ENCODE results near the gene TBX2. TPM values are rescaled to one million over a fixed set of nuclear protein-coding genes. Genes with fewer than 3 reads are reported as not detected.

TBX2 gene
- total RNA-seq, 2 experiments from 2014 or later, result not detected

GRCh38 chr17:61385577-61386236 lies 13.9 kb upstream of the TBX2 start:
- ChIA-PET POLR2A (interaction anchor here (0.7 kb wide), 1 partner anchor 1106 kb away, joined by 4 read pairs; no protein-coding TSS in a partner anchor), CTCF (no interaction called here)
- H3K4me3 Mint-ChIP-seq, result no peak overlapping the region
- no peaks in the 10 kb centered on the region for H3K9me3 Mint-ChIP-seq
- no peaks in the 10 kb centered on the region for H3K36me3 Mint-ChIP-seq (ENCODE audit: low read depth)
- DNase-seq, result no peak
- peaks cover 1% of the 10 kb centered on the region for H3K4me1 Mint-ChIP-seq
- no peak overlapping the region for H3K27ac Mint-ChIP-seq
- no peaks in the 10 kb centered on the region for H3K27me3 Mint-ChIP-seq

- no peak overlapping the region for H3K27ac Mint-ChIP-seq
- POLR2A ChIA-PET, result no interaction called here
- DNase-seq, result no peak
- H3K4me3 Mint-ChIP-seq, result no peak overlapping the region
- peaks cover 1% of the 10 kb centered on the region for H3K4me1 Mint-ChIP-seq
- no peaks in the 10 kb centered on the region for H3K36me3 Mint-ChIP-seq (ENCODE audit: low read depth)
- H3K27me3 Mint-ChIP-seq, result no peaks in the 10 kb centered on the region
- no peaks in the 10 kb centered on the region for H3K9me3 Mint-ChIP-seq
- CTCF ChIA-PET, result interaction anchor here (0.7 kb wide), 1 partner anchor 415 kb away, joined by 4 read pairs; no protein-coding TSS in a partner anchor
These were observed 13.4 kb upstream of the TBX2 start for GRCh38 chr17:61386251-61386650.

GRCh38 chr17:61387011-61387410 lies 12.6 kb upstream of the TBX2 start:
- CTCF ChIA-PET, result interaction anchor here (0.7 kb wide), 1 partner anchor 415 kb away, joined by 4 read pairs; no protein-coding TSS in a partner anchor
- no peaks in the 10 kb centered on the region for H3K9me3 Mint-ChIP-seq
- no peaks in the 10 kb centered on the region for H3K27me3 Mint-ChIP-seq

GRCh38 chr17:61387511-61388305 lies 11.9 kb upstream of the TBX2 start:
- no peak overlapping the region for H3K4me3 Mint-ChIP-seq
- CTCF ChIA-PET, result no interaction called here
- H3K36me3 Mint-ChIP-seq (ENCODE audit: low read depth), result no peaks in the 10 kb centered on the region
- H3K9me3 Mint-ChIP-seq, result no peaks in the 10 kb centered on the region
- H3K27me3 Mint-ChIP-seq, result no peaks in the 10 kb centered on the region
- H3K27ac Mint-ChIP-seq, result no peak overlapping the region
- H3K4me1 Mint-ChIP-seq, result peaks cover 1% of the 10 kb centered on the region
- POLR2A ChIA-PET, result interaction anchor here (0.6 kb wide), 1 partner anchor 878 kb away, joined by 4 read pairs; no protein-coding TSS in a partner anchor
- DNase-seq, result no peak

More at GRCh38 chr17:61387011-61387410, 12.6 kb upstream of the TBX2 start:
- Mint-ChIP-seq H3K4me1 (peaks cover 1% of the 10 kb centered on the region), H3K27ac (no peak overlapping the region), H3K4me3 (no peak overlapping the region), H3K36me3 (ENCODE audit: low read depth) (no peaks in the 10 kb centered on the region)
- POLR2A ChIA-PET, result interaction anchor here (0.6 kb wide), 1 partner anchor 877 kb away, joined by 4 read pairs; no protein-coding TSS in a partner anchor
- no peak for DNase-seq

- ChIA-PET POLR2A (no interaction called here), CTCF (interaction anchor here (1.6 to 2.5 kb wide), 2 partner anchors 7 to 24 kb away, joined by 3 to 5 read pairs; no protein-coding TSS in a partner anchor)
- Mint-ChIP-seq H3K27ac (no peak overlapping the region), H3K9me3 (no peaks in the 10 kb centered on the region), H3K36me3 (ENCODE audit: low read depth) (no peaks in the 10 kb centered on the region), H3K4me1 (peaks cover 1% of the 10 kb centered on the region), H3K4me3 (no peak overlapping the region), H3K27me3 (peaks cover 3% of the 10 kb centered on the region)
- no peak for DNase-seq
These were observed 10.9 kb upstream of the TBX2 start for GRCh38 chr17:61388561-61389356.

GRCh38 chr17:61389670-61390478 lies 9.8 kb upstream of the TBX2 start:
- Mint-ChIP-seq H3K27me3 (peaks cover 8% of the 10 kb centered on the region), H3K4me3 (no peak overlapping the region), H3K4me1 (peaks cover 1% of the 10 kb centered on the region), H3K9me3 (no peaks in the 10 kb centered on the region), H3K27ac (no peak overlapping the region), H3K36me3 (ENCODE audit: low read depth) (no peaks in the 10 kb centered on the region)
- POLR2A ChIA-PET, result no interaction called here
- peak; percentile 36 for DNase-seq
- CTCF ChIA-PET, result interaction anchor here (1.6 to 2.5 kb wide), 2 partner anchors 9 to 23 kb away, joined by 3 to 5 read pairs; no protein-coding TSS in a partner anchor

- Mint-ChIP-seq H3K9me3 (no peaks in the 10 kb centered on the region), H3K36me3 (ENCODE audit: low read depth) (no peaks in the 10 kb centered on the region), H3K27me3 (peaks cover 14% of the 10 kb centered on the region), H3K4me3 (no peak overlapping the region), H3K27ac (no peak overlapping the region), H3K4me1 (peaks cover 1% of the 10 kb centered on the region)
- POLR2A ChIA-PET, result no interaction called here
- no peak for DNase-seq
- CTCF ChIA-PET, result interaction anchor here (2.5 kb wide), 1 partner anchor 22 kb away, joined by 5 read pairs; no protein-coding TSS in a partner anchor
These were observed 9.2 kb upstream of the TBX2 start for GRCh38 chr17:61390479-61390791.

GRCh38 chr17:61391595-61392291 lies 7.9 kb upstream of the TBX2 start:
- DNase-seq, result no peak
- H3K36me3 Mint-ChIP-seq (ENCODE audit: low read depth), result no peaks in the 10 kb centered on the region
- H3K9me3 Mint-ChIP-seq, result no peaks in the 10 kb centered on the region
- peaks cover 18% of the 10 kb centered on the region for H3K27me3 Mint-ChIP-seq
- no peak overlapping the region for H3K27ac Mint-ChIP-seq
- H3K4me3 Mint-ChIP-seq, result no peak overlapping the region
- ChIA-PET POLR2A (no interaction called here), CTCF (interaction anchor here (0.6 kb wide), 1 partner anchor 124 kb away, joined by 3 read pairs; no protein-coding TSS in a partner anchor)
- peaks cover 1% of the 10 kb centered on the region for H3K4me1 Mint-ChIP-seq

- Mint-ChIP-seq H3K36me3 (ENCODE audit: low read depth) (no peaks in the 10 kb centered on the region), H3K27me3 (peaks cover 21% of the 10 kb centered on the region), H3K9me3 (no peaks in the 10 kb centered on the region), H3K27ac (no peak overlapping the region), H3K4me1 (peaks cover 1% of the 10 kb centered on the region), H3K4me3 (no peak overlapping the region)
- ChIA-PET POLR2A (no interaction called here), CTCF (no interaction called here)
- no peak for DNase-seq
These were observed 7.0 kb upstream of the TBX2 start for GRCh38 chr17:61392679-61393078.

GRCh38 chr17:61393550-61393903 lies 6.1 kb upstream of the TBX2 start:
- H3K27ac Mint-ChIP-seq, result no peak overlapping the region
- H3K9me3 Mint-ChIP-seq, result no peaks in the 10 kb centered on the region
- DNase-seq, result no peak
- H3K36me3 Mint-ChIP-seq (ENCODE audit: low read depth), result no peaks in the 10 kb centered on the region
- H3K4me1 Mint-ChIP-seq, result peaks cover 7% of the 10 kb centered on the region
- POLR2A ChIA-PET, result no interaction called here
- CTCF ChIA-PET, result interaction anchor here (1.1 to 1.5 kb wide), 2 partner anchors 19 to 538 kb away, joined by 4 to 5 read pairs; no protein-coding TSS in a partner anchor
- no peak overlapping the region for H3K4me3 Mint-ChIP-seq
- H3K27me3 Mint-ChIP-seq, result peaks cover 30% of the 10 kb centered on the region

GRCh38 chr17:61393904-61394629 lies 5.6 kb upstream of the TBX2 start:
- no peak overlapping the region for H3K27ac Mint-ChIP-seq
- H3K27me3 Mint-ChIP-seq, result peaks cover 32% of the 10 kb centered on the region
- ChIA-PET POLR2A (no interaction called here), CTCF (interaction anchor here (1.1 to 1.5 kb wide), 2 partner anchors 18 to 538 kb away, joined by 4 to 5 read pairs; no protein-coding TSS in a partner anchor)
- H3K4me3 Mint-ChIP-seq, result no peak overlapping the region
- peaks cover 9% of the 10 kb centered on the region for H3K4me1 Mint-ChIP-seq
- no peak for DNase-seq
- no peaks in the 10 kb centered on the region for H3K9me3 Mint-ChIP-seq
- H3K36me3 Mint-ChIP-seq (ENCODE audit: low read depth), result no peaks in the 10 kb centered on the region

Measured in activated CD4-positive, alpha-beta T cell treated with anti-CD3 and anti-CD28 coated beads, Interleukin-2, amount 10 ng/mL, durations not matched to agents 7 days and 5 days (primary cell).